Adrenal gland (tissue), 5 donors: ENCODE data around the gene LAMC2.

Source experiments
- CTCF ChIP-seq, 6 experiments: fragments of 450-650 bp in 4 of 6; fragments of 200-600 bp in 2 of 6; sonication (generic) in 1 of 6; IDR thresholded peaks; 1 replicate in 5 of 6; 2 replicates in 1 of 6; pipeline versions ENCODE4 v1.5.1 to v1.8.0; 2016 to 2021; ENCODE audit warnings: antibody characterized with exemption in 6 of 6, mild to moderate bottlenecking in 2 of 6, moderate library complexity in 1 of 6
- POLR2A ChIP-seq, 2 donors: fragments of 450-650 bp; IDR thresholded peaks; one replicate each; pipeline ENCODE4 v1.6.1; 2017; ENCODE audit warnings: antibody characterized with exemption in 2 of 2, mild to moderate bottlenecking in 2 of 2, moderate library complexity in 1 of 2
- donor health status: DM: no; HTN: no; CAD: no.

- TF ChIP-seq CTCF (IDR thresholded peaks at IDR 0.05) (no peak), POLR2A (IDR thresholded peaks at IDR 0.05) (no peak)
Measured at GRCh38 chr1:183270541-183271141, 84.6 kb downstream of the LAMC2 start.
